GM18867 (cell line): ENCODE data around the gene DAP3.
"Not testable (repeated sequence)": the region's sequence is repeated elsewhere in the genome, so short reads cannot be mapped to it uniquely, and the experiment has no call there.

Experiments
- ATAC-seq: cut with Tn5 transposase; IDR thresholded peaks from one replicate; pipeline ENCODE4 v1.9.1; 2021; ENCODE audit warnings: mild to moderate bottlenecking, moderate library complexity; ENCODE audit not compliant: unreplicated experiment

The DAP3 gene

DNA sequence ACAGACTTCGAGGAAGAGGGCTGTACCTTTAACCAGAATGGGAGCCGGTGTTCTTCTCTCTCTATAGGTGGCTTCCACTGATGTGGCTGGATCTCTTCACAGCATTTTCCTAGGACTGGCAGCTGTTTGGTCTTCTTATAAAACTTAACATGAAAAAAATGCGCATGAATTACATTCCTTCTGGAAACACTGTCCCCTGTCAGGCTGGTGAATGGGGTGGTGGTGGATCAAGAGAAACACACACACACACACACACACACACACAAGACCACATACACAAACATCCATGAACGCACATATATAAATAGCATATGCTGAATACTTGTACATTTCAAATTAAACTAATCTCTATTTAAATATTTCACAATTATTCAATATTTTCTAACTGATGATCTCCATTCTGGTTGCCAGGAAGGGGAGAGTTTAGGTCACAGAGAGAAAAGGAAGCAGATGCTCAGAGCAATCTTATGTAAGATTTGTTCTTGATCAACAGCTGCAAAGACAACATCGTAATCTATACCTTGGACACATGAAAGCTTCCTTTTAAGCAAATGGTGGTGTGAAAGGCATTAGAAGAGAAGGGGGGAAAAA is 78.6 kb downstream of the DAP3 start:
- not testable (repeated sequence) for ATAC-seq

GRCh38 chr1:155769257-155769656 is 80.4 kb downstream of the DAP3 start:
- ATAC-seq: no peak

DNA sequence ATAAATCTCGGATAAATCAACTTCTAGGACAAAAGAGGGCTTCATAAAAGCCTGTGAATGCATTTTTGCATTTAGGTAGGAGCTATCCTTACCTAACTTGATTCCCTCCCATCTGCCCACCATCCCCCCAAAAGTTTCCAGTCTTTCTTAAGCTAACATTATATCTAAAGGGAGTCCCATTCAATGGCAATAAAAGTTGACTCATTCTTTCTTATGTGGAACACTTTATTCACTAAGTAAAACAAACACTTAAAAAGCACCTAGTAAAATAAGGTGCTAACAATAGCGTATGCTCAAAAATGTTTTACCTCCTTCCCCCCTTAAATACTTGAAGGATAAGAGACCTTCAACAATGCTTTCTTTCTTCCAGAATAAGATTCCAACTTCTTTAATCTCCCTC is 84.3 kb downstream of the DAP3 start:
- ATAC-seq: no peak

DNA sequence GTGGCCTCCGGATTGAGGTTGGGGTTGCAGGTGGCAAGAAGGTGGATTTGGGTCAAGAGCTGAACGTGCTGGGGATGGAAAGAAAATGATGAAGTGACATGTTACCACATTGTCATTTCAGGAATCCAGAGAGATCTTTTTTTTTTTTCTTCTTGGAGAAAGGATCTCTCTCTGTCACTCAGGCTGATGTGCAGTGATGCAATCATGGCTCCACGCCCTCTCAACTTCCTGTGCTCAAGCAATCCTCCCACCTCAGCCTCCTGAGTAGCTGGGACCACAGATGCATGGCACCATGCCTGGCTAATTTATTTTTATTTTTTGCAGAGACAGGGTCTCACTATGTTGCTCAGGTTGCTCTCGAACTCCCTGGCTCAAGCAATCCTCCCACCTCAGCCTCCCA is 87.5 kb downstream of the DAP3 start:
- ATAC-seq: no peak

GRCh38 chr1:155777582-155777981 is 88.7 kb downstream of the DAP3 start:
- no peak for ATAC-seq
